Vagina (tissue), 2 donors: ENCODE data around the gene SMPD3.

Experiments
- CTCF ChIP-seq, 3 experiments: fragments of 450-650 bp in 2 of 3; fragments of 200-600 bp in 1 of 3; sonication (generic) in 1 of 3; IDR thresholded peaks; one replicate each; pipeline ENCODE4 v1.5.1; 2017 to 2019; ENCODE audit warnings: antibody characterized with exemption in 3 of 3, mild to moderate bottlenecking in 2 of 3, moderate library complexity in 2 of 3
- POLR2A ChIP-seq, 2 donors: fragments of 450-650 bp; IDR thresholded peaks; one replicate each; pipeline ENCODE4 v1.6.1; 2017; ENCODE audit warnings: antibody characterized with exemption in 2 of 2, mild to moderate bottlenecking in 2 of 2, moderate library complexity in 2 of 2
- POLR2AphosphoS5 ChIP-seq, 2 donors: sonication (generic); formaldehyde crosslinking; IDR thresholded peaks; one replicate each; pipeline ENCODE4 v1.9.0; 2017; ENCODE audit warnings: antibody characterized with exemption in 2 of 2, mild to moderate bottlenecking in 2 of 2, low read depth in 1 of 2; ENCODE audit not compliant: insufficient read depth in 1 of 2

- TF ChIP-seq CTCF (IDR thresholded peaks at IDR 0.05), result no peak
- no peak for TF ChIP-seq POLR2AphosphoS5 (IDR thresholded peaks at IDR 0.05; ENCODE audit: insufficient read depth in 1 of 2, low read depth in 1 of 2)
- no peak for TF ChIP-seq POLR2A (IDR thresholded peaks at IDR 0.05)
These were observed 83.7 kb downstream of the SMPD3 start for GRCh38 chr16:68364561-68364998.
